Fibroblast of upper back skin (primary cell): ENCODE measurements around the gene PRDM11.

Source experiments
- DNase-seq: peaks from one replicate; pipeline ENCODE4 v3.0.0-alpha.2; 2013

The PRDM11 gene

GRCh38 chr11:45212566-45213315 is 66.3 kb downstream of the PRDM11 start:
- no peak for DNase-seq

- no peak for DNase-seq
Observed at GRCh38 chr11:45213316-45213665, 66.9 kb downstream of the PRDM11 start.

GRCh38 chr11:45213717-45214116 is 67.3 kb downstream of the PRDM11 start:
- DNase-seq, result no peak

GRCh38 chr11:45215098-45215865 is 68.8 kb downstream of the PRDM11 start:
- DNase-seq, result no peak

- DNase-seq, result no peak
Observed at GRCh38 chr11:45216031-45216430, 69.6 kb downstream of the PRDM11 start.

- DNase-seq, result peak; percentile 7
Observed at GRCh38 chr11:45216901-45217300, 70.5 kb downstream of the PRDM11 start.

- peak; percentile 19 for DNase-seq
Observed at GRCh38 chr11:45217991-45218390, 71.6 kb downstream of the PRDM11 start.

GRCh38 chr11:45218705-45219104 is 72.3 kb downstream of the PRDM11 start:
- DNase-seq, result no peak

- DNase-seq, result no peak
Observed at GRCh38 chr11:45219411-45219810, 73.0 kb downstream of the PRDM11 start.

GRCh38 chr11:45223496-45223895 is 77.1 kb downstream of the PRDM11 start:
- DNase-seq, result no peak

GRCh38 chr11:45224766-45225165 is 78.3 kb downstream of the PRDM11 start:
- no peak for DNase-seq

- DNase-seq, result no peak
Observed at GRCh38 chr11:45225277-45225676, 78.8 kb downstream of the PRDM11 start.

- DNase-seq, result no peak
Observed at GRCh38 chr11:45225961-45226871, 79.8 kb downstream of the PRDM11 start.

GRCh38 chr11:45226901-45227300 is 80.5 kb downstream of the PRDM11 start:
- no peak for DNase-seq

- no peak for DNase-seq
Observed at GRCh38 chr11:45227836-45228235, 81.4 kb downstream of the PRDM11 start.

- no peak for DNase-seq
Observed at GRCh38 chr11:45229401-45230020, 83.1 kb downstream of the PRDM11 start.

GRCh38 chr11:45232341-45233080 is 86.1 kb downstream of the PRDM11 start:
- DNase-seq, result no peak

GRCh38 chr11:45233121-45233803 is 86.8 kb downstream of the PRDM11 start:
- peak; percentile 26 for DNase-seq

GRCh38 chr11:45233804-45234170 is 87.3 kb downstream of the PRDM11 start:
- DNase-seq, result no peak

- DNase-seq, result no peak
Observed at GRCh38 chr11:45234306-45235006, 88.0 kb downstream of the PRDM11 start.
